ENCODE data around the gene MMP24OS. TPM values are rescaled to one million over a fixed set of nuclear protein-coding genes. Genes with fewer than 3 reads are reported as not detected.

The MMP24OS gene
- total and polyA plus RNA-seq, 2 of the 4 experiments (the other 2 are of a cell fraction): 5.9 to 64.9 TPM

DNA sequence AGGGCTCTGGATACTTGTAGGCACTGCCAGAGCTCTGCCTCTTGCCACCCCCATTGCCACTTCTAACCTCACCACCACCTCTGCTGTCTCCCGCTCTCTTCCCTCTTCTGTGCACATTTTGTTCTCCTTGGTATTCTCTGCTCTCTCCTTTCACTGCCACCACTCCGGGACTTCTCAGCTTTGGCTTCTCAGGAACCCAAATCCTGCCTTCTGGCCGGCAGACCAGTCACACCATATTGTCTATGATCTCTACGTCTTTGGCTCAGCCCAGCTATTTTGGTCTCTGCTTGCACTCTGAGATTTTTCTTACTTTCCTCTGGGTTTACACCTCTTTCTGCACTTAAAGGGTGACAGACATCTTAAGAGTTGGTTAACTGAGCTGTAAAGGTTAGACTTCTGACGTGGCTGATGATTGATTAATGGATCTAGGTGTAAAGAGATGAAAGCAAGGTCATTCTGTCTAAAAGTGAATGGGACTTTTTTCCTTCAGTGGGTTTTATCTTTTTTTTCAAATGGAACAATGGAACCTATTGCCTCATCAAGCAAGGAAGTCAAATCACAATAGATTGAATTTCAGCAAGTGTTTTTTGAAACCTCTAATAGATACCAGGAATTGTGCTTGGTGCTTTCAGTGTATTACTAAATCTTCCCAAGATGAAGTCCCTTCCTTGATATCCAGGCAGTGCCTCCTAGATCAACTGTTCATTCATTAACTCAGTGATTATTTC lies 37.7 kb downstream of the MMP24OS start:
- Histone ChIP-seq H3K4me2 (ENCODE audit: low read depth, low read length) (no peak overlapping the region), H3K4ac (ENCODE audit: low read depth, low read length) (no peak overlapping the region), H4K91ac (ENCODE audit: insufficient read depth, low read depth, low read length) (no peak overlapping the region), H3K4me1 (ENCODE audit: control insufficient read depth, insufficient read depth, low read length) (no peaks in the 10 kb centered on the region), H2BK20ac (ENCODE audit: low read depth, low read length) (no peak overlapping the region), H3K9me3 (ENCODE audit: control insufficient read depth, insufficient read depth, low read length) (peaks cover 3% of the 10 kb centered on the region), H3K36me3 (ENCODE audit: control insufficient read depth, insufficient read depth, low read length) (no peaks in the 10 kb centered on the region), H2BK5ac (ENCODE audit: low read depth, low read length, poor library complexity, severe bottlenecking) (no peak overlapping the region), H4K8ac (ENCODE audit: low read depth in 2 of 2, low read length in 2 of 2) (no peak overlapping the region), H2BK120ac (ENCODE audit: low read depth, low read length) (no peak overlapping the region), H2AK9ac (replicated peaks; ENCODE audit: low read depth, low read length, poor library complexity) (no peak overlapping the region), H3K9me1 (ENCODE audit: insufficient read depth, low read length) (no peaks in the 10 kb centered on the region), H3K14ac (replicated peaks; ENCODE audit: low read depth, low read length) (no peak overlapping the region), H2AFZ (replicated peaks; ENCODE audit: low read length, poor library complexity) (no peak overlapping the region), H3K56ac (ENCODE audit: extremely low read depth, insufficient read depth, low read length) (no peak overlapping the region), H2BK15ac (ENCODE audit: low read depth, low read length) (no peak overlapping the region), H3K4me3 (ENCODE audit: insufficient read depth, low read depth, low read length) (no peak overlapping the region), H3K9ac (ENCODE audit: low read depth, low read length) (no peak overlapping the region), H3K79me1 (ENCODE audit: low read depth in 1 of 2, low read length in 2 of 2) (no peaks in the 10 kb centered on the region), H4K5ac (ENCODE audit: low read depth, low read length) (no peak overlapping the region), H2AK5ac (ENCODE audit: low read depth, low read length) (no peak overlapping the region), H3K27me3 (ENCODE audit: control insufficient read depth, insufficient read depth, low read length) (peaks cover 4% of the 10 kb centered on the region; the same call in 1 of the 2 replicates), H4K20me1 (ENCODE audit: insufficient read depth, low read length) (no peaks in the 10 kb centered on the region), H3K23ac (ENCODE audit: low read depth, low read length) (no peak overlapping the region), H3K27ac (ENCODE audit: insufficient read depth, low read length) (no peak overlapping the region), H3K18ac (ENCODE audit: low read depth, low read length) (no peak overlapping the region)
- BruUV-seq (replicated peaks): no TSS peak
- dilution Hi-C loops (cut with HindIII; ENCODE audit: low sequenced_read_pairs, unreplicated experiment) (no loop called here), intact Hi-C loops (cut with micrococcal nuclease) (no loop called here), in situ Hi-C loops (cut with MboI; ENCODE audit: low sequenced_read_pairs) (no loop called here)
- TF ChIP-seq CHD1 (IDR thresholded peaks at IDR 0.05; ENCODE audit: low read depth, low read length) (no peak), POLR2A (IDR thresholded peaks at IDR 0.05; ENCODE audit: low read depth, low read length) (no peak), RFX5 (IDR thresholded peaks at IDR 0.05; ENCODE audit: low read depth, low read length) (no peak), SMC3 (IDR thresholded peaks at IDR 0.05; ENCODE audit: low read depth, low read length) (no peak), MXI1 (IDR thresholded peaks at IDR 0.05; ENCODE audit: borderline replicate concordance, low read depth, low read length) (no peak), RCOR1 (IDR thresholded peaks at IDR 0.05; ENCODE audit: insufficient replicate concordance, low read length) (no peak), MAFK (IDR thresholded peaks at IDR 0.05; ENCODE audit: low read depth, low read length) (no peak), NFE2L2 (IDR thresholded peaks at IDR 0.05; ENCODE audit: low read depth, low read length) (no peak), CEBPB (IDR thresholded peaks at IDR 0.05; ENCODE audit: low read depth, low read length) (no peak), RAD21 (IDR thresholded peaks at IDR 0.05; ENCODE audit: low read length) (no peak), MAZ (IDR thresholded peaks at IDR 0.05; ENCODE audit: borderline replicate concordance, low read depth, low read length) (no peak), FOS (IDR thresholded peaks at IDR 0.05; ENCODE audit: low read depth, low read length) (no peak), BHLHE40 (IDR thresholded peaks at IDR 0.05; ENCODE audit: low read depth, low read length) (no peak)
- TF ChIP-seq, protein P1, sequence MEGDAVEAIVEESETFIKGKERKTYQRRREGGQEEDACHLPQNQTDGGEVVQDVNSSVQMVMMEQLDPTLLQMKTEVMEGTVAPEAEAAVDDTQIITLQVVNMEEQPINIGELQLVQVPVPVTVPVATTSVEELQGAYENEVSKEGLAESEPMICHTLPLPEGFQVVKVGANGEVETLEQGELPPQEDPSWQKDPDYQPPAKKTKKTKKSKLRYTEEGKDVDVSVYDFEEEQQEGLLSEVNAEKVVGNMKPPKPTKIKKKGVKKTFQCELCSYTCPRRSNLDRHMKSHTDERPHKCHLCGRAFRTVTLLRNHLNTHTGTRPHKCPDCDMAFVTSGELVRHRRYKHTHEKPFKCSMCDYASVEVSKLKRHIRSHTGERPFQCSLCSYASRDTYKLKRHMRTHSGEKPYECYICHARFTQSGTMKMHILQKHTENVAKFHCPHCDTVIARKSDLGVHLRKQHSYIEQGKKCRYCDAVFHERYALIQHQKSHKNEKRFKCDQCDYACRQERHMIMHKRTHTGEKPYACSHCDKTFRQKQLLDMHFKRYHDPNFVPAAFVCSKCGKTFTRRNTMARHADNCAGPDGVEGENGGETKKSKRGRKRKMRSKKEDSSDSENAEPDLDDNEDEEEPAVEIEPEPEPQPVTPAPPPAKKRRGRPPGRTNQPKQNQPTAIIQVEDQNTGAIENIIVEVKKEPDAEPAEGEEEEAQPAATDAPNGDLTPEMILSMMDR (conservative IDR thresholded peaks at IDR 0.05; ENCODE audit: low read depth, low read length): no peak
- TF ChIP-seq, protein P2, sequence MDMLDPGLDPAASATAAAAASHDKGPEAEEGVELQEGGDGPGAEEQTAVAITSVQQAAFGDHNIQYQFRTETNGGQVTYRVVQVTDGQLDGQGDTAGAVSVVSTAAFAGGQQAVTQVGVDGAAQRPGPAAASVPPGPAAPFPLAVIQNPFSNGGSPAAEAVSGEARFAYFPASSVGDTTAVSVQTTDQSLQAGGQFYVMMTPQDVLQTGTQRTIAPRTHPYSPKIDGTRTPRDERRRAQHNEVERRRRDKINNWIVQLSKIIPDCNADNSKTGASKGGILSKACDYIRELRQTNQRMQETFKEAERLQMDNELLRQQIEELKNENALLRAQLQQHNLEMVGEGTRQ (IDR thresholded peaks at IDR 0.05; ENCODE audit: low read depth, low read length): no peak
- TF ChIP-seq, protein P3, sequence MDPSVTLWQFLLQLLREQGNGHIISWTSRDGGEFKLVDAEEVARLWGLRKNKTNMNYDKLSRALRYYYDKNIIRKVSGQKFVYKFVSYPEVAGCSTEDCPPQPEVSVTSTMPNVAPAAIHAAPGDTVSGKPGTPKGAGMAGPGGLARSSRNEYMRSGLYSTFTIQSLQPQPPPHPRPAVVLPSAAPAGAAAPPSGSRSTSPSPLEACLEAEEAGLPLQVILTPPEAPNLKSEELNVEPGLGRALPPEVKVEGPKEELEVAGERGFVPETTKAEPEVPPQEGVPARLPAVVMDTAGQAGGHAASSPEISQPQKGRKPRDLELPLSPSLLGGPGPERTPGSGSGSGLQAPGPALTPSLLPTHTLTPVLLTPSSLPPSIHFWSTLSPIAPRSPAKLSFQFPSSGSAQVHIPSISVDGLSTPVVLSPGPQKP (IDR thresholded peaks at IDR 0.05; ENCODE audit: borderline replicate concordance, low read depth, low read length): no peak
- WGBS, 2 experiments (ENCODE audit: extremely low coverage in 2 of 2, insufficient read length in 1 of 2): 79% methylated on average over 4 of the region's 5 CpGs; no CpG with 5 or more reads in 1 of the 2 experiments
- POLR2A ChIA-PET (ENCODE audit: unreplicated experiment): interaction anchor here (0.7 kb wide), 1 partner anchor 38 kb away, joined by 4 read pairs; the partner anchor contains the start of gene MMP24OS
- CTCF ChIA-PET: no interaction called here
- ATAC-seq (ENCODE audit: low read depth) (no peak), DNase-seq (no peak)
